Esophagus squamous epithelium (tissue), 5 donors: ENCODE results near the gene DEAF1. TPM values are rescaled to one million over a fixed set of nuclear protein-coding genes. Genes with fewer than 3 reads are reported as not detected.

Source experiments
- DNase-seq: peaks from one replicate; lab custom pipeline; 2025; lab: John Stamatoyannopoulos, UW
- H3K27ac ChIP-seq, 4 donors: fragments of 200-600 bp; sonication (generic); one replicate each; pipeline ENCODE4 v1.5.1; 2016 to 2019; ENCODE audit warnings: mild to moderate bottlenecking in 1 of 4
- H3K27me3 ChIP-seq, 4 donors: fragments of 200-600 bp; sonication (generic); 1 replicate in 3 of 4; 2 replicates in 1 of 4; pipeline versions ENCODE4 v1.5.1 to v1.6.0; 2017 to 2021; ENCODE audit warnings: antibody characterized with exemption in 1 of 4
- H3K36me3 ChIP-seq, 3 donors: fragments of 200-600 bp; sonication (generic); one replicate each; pipeline ENCODE4 v1.5.1; 2016 to 2019
- H3K4me1 ChIP-seq, 3 donors: fragments of 200-600 bp; sonication (generic); one replicate each; pipeline ENCODE4 v1.5.1; 2017 to 2019
- H3K4me3 ChIP-seq, 4 donors: fragments of 200-600 bp; sonication (generic); 1 replicate in 3 of 4; 2 replicates in 1 of 4; pipeline ENCODE4 v1.5.1; 2016 to 2019; ENCODE audit warnings: mild to moderate bottlenecking in 2 of 4, moderate library complexity in 1 of 4
- H3K9me3 ChIP-seq, 3 donors: fragments of 200-600 bp; sonication (generic); one replicate each; pipeline ENCODE4 v1.5.1; 2016 to 2019
- CTCF ChIP-seq, 6 experiments: fragments of 450-650 bp in 4 of 6; fragments of 200-600 bp in 2 of 6; sonication (generic) in 2 of 6; IDR thresholded peaks; one replicate each; pipeline ENCODE4 v1.5.1; 2016 to 2019; ENCODE audit warnings: antibody characterized with exemption in 6 of 6, mild to moderate bottlenecking in 4 of 6, moderate library complexity in 4 of 6
- POLR2A ChIP-seq, 4 donors: fragments of 450-650 bp; IDR thresholded peaks; one replicate each; pipeline ENCODE4 v1.6.1; 2017; ENCODE audit warnings: antibody characterized with exemption in 4 of 4, mild to moderate bottlenecking in 4 of 4, moderate library complexity in 3 of 4
- WGBS, 2 donors: methylation state at CpG; one replicate each; pipeline ENCODE4 v1.1.5; 2018; 5-methylcytosine and 5-hydroxymethylcytosine counted together
- intact Hi-C: fragments of 100-400 bp; cut with DNase I; formaldehyde crosslinking; loops from one replicate; pipeline ENCODE4 v1.15.0; 2022
- total RNA-seq, 4 donors: library from RNA; depleted of rRNA; stranded (reverse); fragments of >200 nt; gene quantifications; one replicate each; pipeline ENCODE4 v1.1.0, GENCODE V29; 2016
- donor health status: DM: yes; HTN: yes; CAD: no.

Gene DEAF1
- total RNA-seq, 4 donors from 2014 or later = 18.3 to 45.0 (median 25.4) TPM

- H3K4me1 ChIP-seq = peaks cover 47 to 91% (median 49%) of the 10 kb centered on the region in 3 donors
- no peak for DNase-seq
- 60 to 80% methylated on average over 1 to 7 of the region's 18 CpGs for WGBS, 2 donors
- H3K4me3 ChIP-seq = peak overlapping the region in 2 of 4 donors; percentile 80 to 87
- intact Hi-C loops = no loop called here
- H3K9me3 ChIP-seq = no peaks in the 10 kb centered on the region
- peaks cover 0 to 24% (median 0%) of the 10 kb centered on the region in 4 donors for H3K27me3 ChIP-seq
- H3K36me3 ChIP-seq = peaks cover 0 to 50% (median 0%) of the 10 kb centered on the region in 3 donors
- TF ChIP-seq CTCF (IDR thresholded peaks at IDR 0.05) (no peak), POLR2A (IDR thresholded peaks at IDR 0.05) (no peak)
- peak overlapping the region; percentile 91 to 98 (median 94) for H3K27ac ChIP-seq
These were observed 9.2 kb upstream of the DEAF1 start for GRCh38 chr11:704228-704674.

GRCh38 chr11:703506-703905 is 8.5 kb upstream of the DEAF1 start:
- 90 to 94% methylated on average over 5 to 6 of the region's 9 CpGs for WGBS, 2 donors
- peak overlapping the region; percentile 75 to 98 (median 94) for H3K27ac ChIP-seq
- intact Hi-C loops = no loop called here
- peaks cover 0 to 23% (median 0%) of the 10 kb centered on the region in 4 donors for H3K27me3 ChIP-seq
- H3K36me3 ChIP-seq = peaks cover 0 to 53% (median 0%) of the 10 kb centered on the region in 3 donors
- H3K4me1 ChIP-seq = peaks cover 50 to 91% (median 56%) of the 10 kb centered on the region in 3 donors
- TF ChIP-seq CTCF (IDR thresholded peaks at IDR 0.05) (no peak), POLR2A (IDR thresholded peaks at IDR 0.05) (no peak)
- H3K4me3 ChIP-seq = no peak overlapping the region
- DNase-seq = no peak
- no peaks in the 10 kb centered on the region for H3K9me3 ChIP-seq

GRCh38 chr11:702462-703461 is 7.7 kb upstream of the DEAF1 start:
- Histone ChIP-seq H3K4me3 (peak overlapping the region in 1 of 4 donors; percentile 9), H3K36me3 (peaks cover 0 to 53% (median 0%) of the 10 kb centered on the region in 3 donors), H3K4me1 (peaks cover 53 to 91% (median 57%) of the 10 kb centered on the region in 3 donors), H3K9me3 (no peaks in the 10 kb centered on the region), H3K27me3 (peaks cover 0 to 23% (median 0%) of the 10 kb centered on the region in 4 donors), H3K27ac (peak overlapping the region; percentile 75 to 98 (median 94))
- no peak for TF ChIP-seq POLR2A (IDR thresholded peaks at IDR 0.05)
- no peak for TF ChIP-seq CTCF (IDR thresholded peaks at IDR 0.05)
- 39 to 49% methylated on average over 10 to 23 of the region's 26 CpGs for WGBS, 2 donors
- intact Hi-C loops = no loop called here
- no peak for DNase-seq

- intact Hi-C loops = no loop called here
- no peak overlapping the region for H3K4me3 ChIP-seq
- H3K27ac ChIP-seq = peak overlapping the region; percentile 75 to 98 (median 94)
- no peak for DNase-seq
- TF ChIP-seq POLR2A (IDR thresholded peaks at IDR 0.05) = no peak
- TF ChIP-seq CTCF (IDR thresholded peaks at IDR 0.05) = no peak
- no peaks in the 10 kb centered on the region for H3K9me3 ChIP-seq
- H3K36me3 ChIP-seq = peaks cover 0 to 53% (median 0%) of the 10 kb centered on the region in 3 donors
- H3K27me3 ChIP-seq = peaks cover 0 to 16% (median 0%) of the 10 kb centered on the region in 4 donors
- H3K4me1 ChIP-seq = peaks cover 51 to 91% (median 59%) of the 10 kb centered on the region in 3 donors
- 93% methylated on average over 3 to 15 of the region's 22 CpGs for WGBS, 2 donors
These were observed 6.9 kb upstream of the DEAF1 start for GRCh38 chr11:701741-702461.
